HUES48 (cell line): ENCODE results near the gene SH3BGRL2.

Experiments used
- H3K27ac ChIP-seq: one replicate; pipeline ENCODE4 v1.7.0; 2013; ENCODE audit warnings: low read depth, low read length, inconsistent platforms
- H3K27me3 ChIP-seq: 2 replicates; pipeline ENCODE4 v1.6.1; 2013; ENCODE audit warnings: mild to moderate bottlenecking, low read length; ENCODE audit not compliant: control insufficient read depth, insufficient read depth
- H3K36me3 ChIP-seq: 2 replicates; pipeline ENCODE4 v1.6.1; 2013; ENCODE audit warnings: low read length; ENCODE audit not compliant: control insufficient read depth, insufficient read depth
- H3K4me1 ChIP-seq: 2 replicates; pipeline ENCODE4 v1.6.1; 2013; ENCODE audit warnings: mild to moderate bottlenecking, low read length; ENCODE audit not compliant: control insufficient read depth, insufficient read depth
- H3K4me3 ChIP-seq: 2 replicates; pipeline ENCODE4 v1.5.1; 2013; ENCODE audit warnings: mild to moderate bottlenecking, low read depth, low read length
- H3K9ac ChIP-seq: 2 replicates; pipeline ENCODE4 v1.6.1; 2013; ENCODE audit warnings: mild to moderate bottlenecking, low read depth, low read length, moderate library complexity
- H3K9me3 ChIP-seq: 2 replicates; pipeline ENCODE4 v1.6.1; 2013; ENCODE audit warnings: low read length; ENCODE audit not compliant: control insufficient read depth, insufficient read depth

SH3BGRL2 gene

GRCh38 chr6:79704200-79704599 is 73.1 kb downstream of the SH3BGRL2 start:
- H3K9ac ChIP-seq, result no peak overlapping the region
- no peak overlapping the region for H3K27ac ChIP-seq
- H3K36me3 ChIP-seq, result no peaks in the 10 kb centered on the region
- no peaks in the 10 kb centered on the region for H3K27me3 ChIP-seq
- H3K4me3 ChIP-seq, result no peak overlapping the region
- peaks cover 7% of the 10 kb centered on the region for H3K4me1 ChIP-seq
- no peaks in the 10 kb centered on the region for H3K9me3 ChIP-seq

- Histone ChIP-seq H3K27me3 (no peaks in the 10 kb centered on the region), H3K9ac (no peak overlapping the region), H3K9me3 (no peaks in the 10 kb centered on the region), H3K27ac (no peak overlapping the region), H3K4me1 (peaks cover 7% of the 10 kb centered on the region), H3K36me3 (no peaks in the 10 kb centered on the region), H3K4me3 (no peak overlapping the region)
Observed at GRCh38 chr6:79705456-79705995, 74.4 kb downstream of the SH3BGRL2 start.

GRCh38 chr6:79706527-79706926 is 75.4 kb downstream of the SH3BGRL2 start:
- Histone ChIP-seq H3K36me3 (no peaks in the 10 kb centered on the region), H3K9me3 (no peaks in the 10 kb centered on the region), H3K4me3 (no peak overlapping the region), H3K4me1 (peaks cover 7% of the 10 kb centered on the region), H3K27ac (no peak overlapping the region), H3K9ac (no peak overlapping the region), H3K27me3 (no peaks in the 10 kb centered on the region)

- Histone ChIP-seq H3K27me3 (no peaks in the 10 kb centered on the region), H3K36me3 (no peaks in the 10 kb centered on the region), H3K4me1 (peaks cover 7% of the 10 kb centered on the region), H3K9ac (no peak overlapping the region), H3K4me3 (no peak overlapping the region), H3K27ac (no peak overlapping the region), H3K9me3 (no peaks in the 10 kb centered on the region)
Observed at GRCh38 chr6:79707621-79708020, 76.5 kb downstream of the SH3BGRL2 start.

- Histone ChIP-seq H3K9ac (no peak overlapping the region; the same call in 1 of the 2 replicates), H3K4me1 (peaks cover 7% of the 10 kb centered on the region), H3K36me3 (no peaks in the 10 kb centered on the region), H3K9me3 (no peaks in the 10 kb centered on the region), H3K4me3 (no peak overlapping the region), H3K27me3 (no peaks in the 10 kb centered on the region), H3K27ac (no peak overlapping the region)
Observed at GRCh38 chr6:79708095-79708791, 77.1 kb downstream of the SH3BGRL2 start.

- Histone ChIP-seq H3K4me3 (no peak overlapping the region), H3K27ac (no peak overlapping the region)
Observed at GRCh38 chr6:79710127-79710526, 79.0 kb downstream of the SH3BGRL2 start.

GRCh38 chr6:79711167-79711566 is 80.0 kb downstream of the SH3BGRL2 start:
- Histone ChIP-seq H3K4me3 (no peak overlapping the region), H3K27me3 (no peaks in the 10 kb centered on the region), H3K27ac (no peak overlapping the region), H3K36me3 (no peaks in the 10 kb centered on the region), H3K4me1 (peaks cover 20% of the 10 kb centered on the region), H3K9me3 (no peaks in the 10 kb centered on the region), H3K9ac (no peak overlapping the region)

More at GRCh38 chr6:79710127-79710526, 79.0 kb downstream of the SH3BGRL2 start:
- Histone ChIP-seq H3K27me3 (no peaks in the 10 kb centered on the region), H3K9ac (no peak overlapping the region), H3K4me1 (peaks cover 20% of the 10 kb centered on the region), H3K9me3 (no peaks in the 10 kb centered on the region), H3K36me3 (no peaks in the 10 kb centered on the region)

- Histone ChIP-seq H3K27ac (no peak overlapping the region), H3K27me3 (no peaks in the 10 kb centered on the region), H3K4me1 (peaks cover 20% of the 10 kb centered on the region), H3K36me3 (no peaks in the 10 kb centered on the region), H3K9ac (no peak overlapping the region), H3K9me3 (no peaks in the 10 kb centered on the region), H3K4me3 (no peak overlapping the region)
Observed at GRCh38 chr6:79712144-79712543, 81.0 kb downstream of the SH3BGRL2 start.

GRCh38 chr6:79712616-79713135 is 81.5 kb downstream of the SH3BGRL2 start:
- Histone ChIP-seq H3K27ac (no peak overlapping the region), H3K9me3 (no peaks in the 10 kb centered on the region), H3K4me3 (no peak overlapping the region), H3K9ac (no peak overlapping the region), H3K27me3 (no peaks in the 10 kb centered on the region), H3K36me3 (no peaks in the 10 kb centered on the region), H3K4me1 (peaks cover 16% of the 10 kb centered on the region)

- Histone ChIP-seq H3K27me3 (no peaks in the 10 kb centered on the region), H3K4me1 (peaks cover 13% of the 10 kb centered on the region)
Observed at GRCh38 chr6:79713701-79714322, 82.7 kb downstream of the SH3BGRL2 start.

GRCh38 chr6:79717989-79718388 is 86.9 kb downstream of the SH3BGRL2 start:
- Histone ChIP-seq H3K27ac (no peak overlapping the region), H3K9ac (no peak overlapping the region)

More at GRCh38 chr6:79713701-79714322, 82.7 kb downstream of the SH3BGRL2 start:
- Histone ChIP-seq H3K27ac (no peak overlapping the region), H3K36me3 (no peaks in the 10 kb centered on the region), H3K9ac (no peak overlapping the region), H3K4me3 (no peak overlapping the region), H3K9me3 (no peaks in the 10 kb centered on the region)

More at GRCh38 chr6:79717989-79718388, 86.9 kb downstream of the SH3BGRL2 start:
- Histone ChIP-seq H3K36me3 (no peaks in the 10 kb centered on the region), H3K9me3 (no peaks in the 10 kb centered on the region), H3K4me1 (peaks cover 13% of the 10 kb centered on the region), H3K4me3 (no peak overlapping the region), H3K27me3 (no peaks in the 10 kb centered on the region)
